Fibroblast of mammary gland (primary cell): Measurements from ENCODE around the gene PPME1.

Experiments
- DNase-seq: peaks from one replicate; pipeline ENCODE4 v3.0.0-alpha.2; 2010; ENCODE audit warnings: low read depth
- H3K4me3 ChIP-seq: 2 replicates; pipeline ENCODE4 v1.5.1; 2011; ENCODE audit warnings: low read depth, mild to moderate bottlenecking, low read length, moderate library complexity; ENCODE audit not compliant: control insufficient read depth
- TF ChIP-seq, protein P1 (sequence below): conservative IDR thresholded peaks from 2 replicates; pipeline ENCODE4 v1.5.1; 2011; ENCODE audit warnings: low read depth, low read length, inconsistent platforms; ENCODE audit not compliant: control insufficient read depth, insufficient read depth

The PPME1 gene

DNA sequence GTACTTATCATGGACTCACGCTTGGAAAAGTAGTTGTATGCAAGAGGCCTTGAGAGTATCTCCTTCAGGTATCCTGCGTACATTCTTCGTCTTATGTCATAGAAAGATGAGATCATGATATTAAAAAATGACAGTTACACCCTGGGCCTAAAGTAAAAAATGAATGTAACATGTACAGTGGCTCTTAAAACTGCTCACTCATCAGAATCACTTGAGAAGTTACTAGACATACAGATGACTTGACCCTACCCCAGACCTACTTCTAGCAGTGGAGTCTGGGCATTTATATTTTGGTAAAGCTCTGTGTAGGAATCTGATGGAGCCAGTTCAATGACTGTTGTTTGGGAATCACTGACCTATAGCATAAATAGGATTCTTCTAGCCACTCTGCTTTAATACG lies 54.5 kb downstream of the PPME1 start:
- TF ChIP-seq, protein P1, sequence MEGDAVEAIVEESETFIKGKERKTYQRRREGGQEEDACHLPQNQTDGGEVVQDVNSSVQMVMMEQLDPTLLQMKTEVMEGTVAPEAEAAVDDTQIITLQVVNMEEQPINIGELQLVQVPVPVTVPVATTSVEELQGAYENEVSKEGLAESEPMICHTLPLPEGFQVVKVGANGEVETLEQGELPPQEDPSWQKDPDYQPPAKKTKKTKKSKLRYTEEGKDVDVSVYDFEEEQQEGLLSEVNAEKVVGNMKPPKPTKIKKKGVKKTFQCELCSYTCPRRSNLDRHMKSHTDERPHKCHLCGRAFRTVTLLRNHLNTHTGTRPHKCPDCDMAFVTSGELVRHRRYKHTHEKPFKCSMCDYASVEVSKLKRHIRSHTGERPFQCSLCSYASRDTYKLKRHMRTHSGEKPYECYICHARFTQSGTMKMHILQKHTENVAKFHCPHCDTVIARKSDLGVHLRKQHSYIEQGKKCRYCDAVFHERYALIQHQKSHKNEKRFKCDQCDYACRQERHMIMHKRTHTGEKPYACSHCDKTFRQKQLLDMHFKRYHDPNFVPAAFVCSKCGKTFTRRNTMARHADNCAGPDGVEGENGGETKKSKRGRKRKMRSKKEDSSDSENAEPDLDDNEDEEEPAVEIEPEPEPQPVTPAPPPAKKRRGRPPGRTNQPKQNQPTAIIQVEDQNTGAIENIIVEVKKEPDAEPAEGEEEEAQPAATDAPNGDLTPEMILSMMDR, result no peak
- DNase-seq, result no peak
- H3K4me3 ChIP-seq, result no peak overlapping the region

DNA sequence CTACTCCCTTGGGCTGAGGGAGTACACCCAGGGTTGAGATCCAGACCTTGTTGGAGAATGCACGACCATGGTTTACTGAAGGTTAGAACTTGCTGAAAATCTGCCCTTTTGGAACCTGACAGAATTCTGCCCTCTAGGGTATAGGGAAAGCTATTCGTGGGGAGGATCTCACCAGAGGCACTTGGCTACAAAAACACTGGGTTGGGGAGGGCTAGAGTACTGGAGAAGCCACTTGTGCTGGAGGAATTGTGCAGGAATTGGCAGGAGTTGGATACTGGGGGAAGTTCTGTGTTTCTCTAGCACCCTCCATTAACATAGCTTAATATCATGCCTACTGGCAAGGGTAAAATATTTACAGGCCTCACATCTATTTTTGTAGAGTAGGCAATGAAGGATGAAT lies 55.8 kb downstream of the PPME1 start:
- TF ChIP-seq, protein P1, result no peak
- DNase-seq, result no peak
- H3K4me3 ChIP-seq, result no peak overlapping the region

DNA sequence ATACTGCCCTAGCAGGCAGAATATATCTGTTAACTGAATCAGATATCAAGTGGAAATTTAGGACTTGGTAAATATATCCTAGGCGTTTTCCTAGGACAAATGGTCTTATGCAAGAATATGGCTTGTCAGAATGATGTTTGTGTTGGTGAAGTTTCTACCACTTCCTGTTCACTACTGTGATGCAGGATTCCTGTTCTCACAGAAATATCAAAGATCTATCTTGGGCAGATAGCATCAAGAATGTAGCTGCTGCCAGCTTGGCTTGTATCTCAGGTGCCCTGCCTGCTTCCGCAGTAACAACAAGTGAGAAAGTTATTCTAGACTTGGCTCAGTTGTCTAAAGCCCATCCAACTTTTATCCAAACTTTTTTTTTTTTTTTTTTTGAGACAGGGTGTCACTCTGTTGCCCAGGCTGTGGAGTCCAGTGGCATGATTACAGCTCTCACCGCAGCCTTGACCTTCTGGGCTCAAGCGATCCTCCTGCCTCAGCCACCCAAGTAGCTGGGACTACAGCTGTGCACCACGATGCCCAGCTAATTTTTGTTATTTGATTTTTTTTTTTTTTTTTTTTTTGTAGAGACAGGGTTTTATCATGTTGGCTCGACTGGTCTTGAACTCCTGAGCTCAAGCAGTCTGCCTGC lies 61.3 kb downstream of the PPME1 start:
- TF ChIP-seq, protein P1, result no peak
- no peak overlapping the region for H3K4me3 ChIP-seq
- DNase-seq, result no peak

DNA sequence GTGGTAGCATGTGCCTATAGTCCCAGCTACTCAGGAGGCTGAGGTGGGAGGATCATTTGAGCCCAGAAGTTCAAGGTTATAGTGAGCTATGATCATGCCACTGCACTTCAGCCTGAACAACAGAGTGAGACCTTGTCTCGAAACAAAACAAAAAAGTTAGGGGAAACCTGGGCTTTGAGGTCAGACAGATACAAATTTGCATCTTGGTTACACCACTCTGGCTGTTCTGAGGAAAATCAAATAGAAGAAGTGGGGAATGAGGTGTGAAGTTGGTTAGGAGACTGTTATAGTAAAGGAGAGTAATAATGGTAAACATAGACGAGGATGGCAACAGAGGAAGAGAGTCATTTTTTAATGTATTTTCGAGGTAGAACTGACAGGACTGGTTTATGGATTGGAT lies 62.6 kb downstream of the PPME1 start:
- H3K4me3 ChIP-seq, result no peak overlapping the region
- TF ChIP-seq, protein P1, result no peak
- no peak for DNase-seq

DNA sequence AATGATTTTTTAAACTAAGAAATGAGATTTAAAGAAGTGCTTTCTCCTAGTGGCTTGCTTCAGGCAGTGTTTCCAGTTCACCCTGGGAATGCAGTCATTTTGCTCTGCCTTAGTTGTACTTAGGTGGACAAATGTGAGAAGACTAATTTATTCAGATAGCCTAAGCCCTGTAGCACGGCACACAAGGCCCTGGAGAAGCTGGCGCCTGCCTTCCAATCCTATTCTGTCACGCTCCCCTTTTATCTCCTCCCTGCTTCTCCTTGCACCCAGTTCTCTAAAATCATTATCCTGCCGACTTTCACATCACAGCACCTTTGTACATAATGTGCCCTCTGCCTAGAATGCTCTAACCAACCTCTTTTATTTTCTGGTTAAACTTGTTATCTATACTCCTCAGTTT lies 64.0 kb downstream of the PPME1 start:
- DNase-seq, result no peak
- no peak overlapping the region for H3K4me3 ChIP-seq
- TF ChIP-seq, protein P1, result no peak

DNA sequence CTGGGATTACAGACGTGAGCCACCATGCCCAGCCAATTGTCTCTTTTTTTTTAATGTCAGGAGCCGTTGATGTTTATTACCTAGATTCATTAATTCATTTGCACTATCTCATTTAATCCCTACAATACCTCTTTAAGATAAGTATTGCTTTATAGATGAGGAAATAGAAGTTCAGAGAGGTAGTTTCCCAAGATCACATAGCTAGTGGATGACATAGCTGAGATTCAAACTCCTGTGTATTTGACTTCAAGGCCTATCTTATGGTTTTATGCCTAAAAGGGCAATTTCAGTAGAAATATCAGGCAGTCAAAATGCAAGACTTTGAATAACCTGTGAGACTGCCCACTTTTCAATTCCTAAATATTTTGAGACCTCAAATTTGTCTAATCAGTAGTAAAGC lies 66.5 kb downstream of the PPME1 start:
- DNase-seq, result no peak
- H3K4me3 ChIP-seq, result no peak overlapping the region
- TF ChIP-seq, protein P1, result no peak

DNA sequence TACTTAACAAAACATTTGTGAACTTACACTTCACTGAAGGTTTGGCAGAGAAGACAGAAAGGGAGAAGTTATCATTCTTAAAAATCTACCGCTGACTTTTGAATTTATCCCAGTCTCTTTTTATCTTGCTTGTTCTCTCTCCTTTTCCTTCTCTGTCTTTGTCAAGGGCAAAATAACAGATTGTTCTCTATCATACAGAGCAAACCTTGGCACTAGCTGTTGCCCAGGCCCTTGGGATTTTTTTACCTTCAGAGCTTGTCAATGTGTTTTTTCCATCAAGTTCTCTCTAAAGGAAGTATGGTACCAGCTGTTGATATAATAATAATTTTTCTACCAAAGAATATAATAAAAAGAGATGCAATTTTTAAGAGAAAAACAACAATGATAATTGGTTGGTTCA lies 67.2 kb downstream of the PPME1 start:
- TF ChIP-seq, protein P1, result no peak
- H3K4me3 ChIP-seq, result no peak overlapping the region
- DNase-seq, result no peak
